Mucosa of rectum (tissue), 2 donors: Measurements from ENCODE around the gene CTIF.

ENCODE experiments used
- H3K27ac ChIP-seq, 2 donors: one replicate each; pipeline ENCODE4 v1.7.0; 2013; ENCODE audit warnings: inconsistent platforms in 2 of 2, low read depth in 2 of 2, low read length in 2 of 2
- H3K27me3 ChIP-seq, 2 donors: one replicate each; pipeline ENCODE4 v1.7.0; 2013; ENCODE audit warnings: low read length in 2 of 2; ENCODE audit not compliant: control insufficient read depth in 2 of 2, insufficient read depth in 2 of 2
- H3K36me3 ChIP-seq, 2 donors: one replicate each; pipeline ENCODE4 v1.7.0; 2013; ENCODE audit warnings: low read length in 2 of 2; ENCODE audit not compliant: control insufficient read depth in 2 of 2, insufficient read depth in 2 of 2
- H3K4me1 ChIP-seq, 2 donors: one replicate each; pipeline ENCODE4 v1.7.0; 2013; ENCODE audit warnings: low read length in 2 of 2, mild to moderate bottlenecking in 1 of 2; ENCODE audit not compliant: control insufficient read depth in 2 of 2, insufficient read depth in 2 of 2
- H3K4me3 ChIP-seq, 2 donors: one replicate each; pipeline ENCODE4 v1.7.0; 2013; ENCODE audit warnings: low read length in 2 of 2
- H3K9ac ChIP-seq, 2 donors: one replicate each; pipeline ENCODE4 v1.7.0; 2013; ENCODE audit warnings: low read length in 2 of 2, low read depth in 1 of 2, mild to moderate bottlenecking in 1 of 2
- H3K9me3 ChIP-seq, 2 donors: one replicate each; pipeline ENCODE4 v1.7.0; 2013; ENCODE audit warnings: low read length in 2 of 2; ENCODE audit not compliant: control insufficient read depth in 2 of 2
- donor health status: healthy.
- donor health status: Normal muscosa, but diverticular disease.

The CTIF gene

GRCh38 chr18:48669991-48670750, 131.3 kb downstream of the CTIF start:
- Histone ChIP-seq H3K9me3 (no peaks in the 10 kb centered on the region), H3K9ac (no peak overlapping the region), H3K4me1 (peaks cover 9 to 17% of the 10 kb centered on the region in 2 donors), H3K27me3 (no peaks in the 10 kb centered on the region), H3K36me3 (peaks cover 0 to 12% of the 10 kb centered on the region in 2 donors), H3K4me3 (no peak overlapping the region), H3K27ac (no peak overlapping the region)

GRCh38 chr18:48670751-48671560, 132.1 kb downstream of the CTIF start:
- Histone ChIP-seq H3K27me3 (no peaks in the 10 kb centered on the region), H3K4me1 (peaks cover 12 to 21% of the 10 kb centered on the region in 2 donors), H3K27ac (no peak overlapping the region), H3K9me3 (no peaks in the 10 kb centered on the region), H3K9ac (no peak overlapping the region), H3K4me3 (no peak overlapping the region), H3K36me3 (peaks cover 0 to 12% of the 10 kb centered on the region in 2 donors)

- Histone ChIP-seq H3K9me3 (no peaks in the 10 kb centered on the region), H3K9ac (no peak overlapping the region), H3K27ac (no peak overlapping the region), H3K36me3 (peaks cover 0 to 11% of the 10 kb centered on the region in 2 donors), H3K27me3 (no peaks in the 10 kb centered on the region), H3K4me3 (no peak overlapping the region), H3K4me1 (peaks cover 12 to 21% of the 10 kb centered on the region in 2 donors)
Measured at GRCh38 chr18:48671561-48671945, 132.7 kb downstream of the CTIF start.

- peaks cover 10 to 14% of the 10 kb centered on the region in 2 donors for H3K4me1 ChIP-seq
- no peak overlapping the region for H3K27ac ChIP-seq
- H3K27me3 ChIP-seq: no peaks in the 10 kb centered on the region
- H3K9me3 ChIP-seq: no peaks in the 10 kb centered on the region
- H3K36me3 ChIP-seq: peaks cover 0 to 7% of the 10 kb centered on the region in 2 donors
- H3K9ac ChIP-seq: no peak overlapping the region
- no peak overlapping the region for H3K4me3 ChIP-seq
Measured at GRCh38 chr18:48672671-48673340, 134.0 kb downstream of the CTIF start.

- Histone ChIP-seq H3K36me3 (peaks cover 0 to 7% of the 10 kb centered on the region in 2 donors), H3K4me1 (peaks cover 10 to 14% of the 10 kb centered on the region in 2 donors), H3K27ac (peak overlapping the region in 1 of 2 donors; percentile 38), H3K9ac (no peak overlapping the region), H3K4me3 (no peak overlapping the region), H3K9me3 (no peaks in the 10 kb centered on the region), H3K27me3 (no peaks in the 10 kb centered on the region)
Measured at GRCh38 chr18:48673456-48673852, 134.6 kb downstream of the CTIF start.

GRCh38 chr18:48673853-48674721, 135.3 kb downstream of the CTIF start:
- Histone ChIP-seq H3K9me3 (no peaks in the 10 kb centered on the region), H3K27me3 (no peaks in the 10 kb centered on the region), H3K27ac (peak overlapping the region in 1 of 2 donors; percentile 38), H3K4me1 (peaks cover 10 to 14% of the 10 kb centered on the region in 2 donors), H3K4me3 (no peak overlapping the region), H3K9ac (no peak overlapping the region), H3K36me3 (peaks cover 0 to 7% of the 10 kb centered on the region in 2 donors)

- peaks cover 0 to 7% of the 10 kb centered on the region in 2 donors for H3K36me3 ChIP-seq
- peaks cover 10 to 14% of the 10 kb centered on the region in 2 donors for H3K4me1 ChIP-seq
- no peak overlapping the region for H3K9ac ChIP-seq
- H3K27me3 ChIP-seq: no peaks in the 10 kb centered on the region
- no peak overlapping the region for H3K4me3 ChIP-seq
- no peaks in the 10 kb centered on the region for H3K9me3 ChIP-seq
- H3K27ac ChIP-seq: no peak overlapping the region
Measured at GRCh38 chr18:48674758-48675351, 136.0 kb downstream of the CTIF start.

GRCh38 chr18:48675352-48675761, 136.5 kb downstream of the CTIF start:
- H3K27me3 ChIP-seq: no peaks in the 10 kb centered on the region
- no peak overlapping the region for H3K4me3 ChIP-seq
- no peak overlapping the region for H3K27ac ChIP-seq
- H3K9me3 ChIP-seq: no peaks in the 10 kb centered on the region
- peaks cover 0 to 7% of the 10 kb centered on the region in 2 donors for H3K36me3 ChIP-seq
- no peak overlapping the region for H3K9ac ChIP-seq
- H3K4me1 ChIP-seq: peaks cover 10 to 14% of the 10 kb centered on the region in 2 donors

GRCh38 chr18:48675912-48676311, 137.1 kb downstream of the CTIF start:
- no peak overlapping the region for H3K4me3 ChIP-seq
- H3K9ac ChIP-seq: no peak overlapping the region
- no peaks in the 10 kb centered on the region for H3K9me3 ChIP-seq
- H3K27ac ChIP-seq: no peak overlapping the region
- peaks cover 10 to 14% of the 10 kb centered on the region in 2 donors for H3K4me1 ChIP-seq
- peaks cover 0 to 6% of the 10 kb centered on the region in 2 donors for H3K36me3 ChIP-seq
- H3K27me3 ChIP-seq: no peaks in the 10 kb centered on the region
